ENCODE measurements around the gene AADACL2.
A peak's percentile ranks its signal among the peaks of the same experiment; 100 is the strongest.
"Not testable (repeated sequence)": the region's sequence is repeated elsewhere in the genome, so short reads cannot be mapped to it uniquely, and the experiment has no call there.

Gene AADACL2, protein sequence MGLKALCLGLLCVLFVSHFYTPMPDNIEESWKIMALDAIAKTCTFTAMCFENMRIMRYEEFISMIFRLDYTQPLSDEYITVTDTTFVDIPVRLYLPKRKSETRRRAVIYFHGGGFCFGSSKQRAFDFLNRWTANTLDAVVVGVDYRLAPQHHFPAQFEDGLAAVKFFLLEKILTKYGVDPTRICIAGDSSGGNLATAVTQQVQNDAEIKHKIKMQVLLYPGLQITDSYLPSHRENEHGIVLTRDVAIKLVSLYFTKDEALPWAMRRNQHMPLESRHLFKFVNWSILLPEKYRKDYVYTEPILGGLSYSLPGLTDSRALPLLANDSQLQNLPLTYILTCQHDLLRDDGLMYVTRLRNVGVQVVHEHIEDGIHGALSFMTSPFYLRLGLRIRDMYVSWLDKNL

DNA sequence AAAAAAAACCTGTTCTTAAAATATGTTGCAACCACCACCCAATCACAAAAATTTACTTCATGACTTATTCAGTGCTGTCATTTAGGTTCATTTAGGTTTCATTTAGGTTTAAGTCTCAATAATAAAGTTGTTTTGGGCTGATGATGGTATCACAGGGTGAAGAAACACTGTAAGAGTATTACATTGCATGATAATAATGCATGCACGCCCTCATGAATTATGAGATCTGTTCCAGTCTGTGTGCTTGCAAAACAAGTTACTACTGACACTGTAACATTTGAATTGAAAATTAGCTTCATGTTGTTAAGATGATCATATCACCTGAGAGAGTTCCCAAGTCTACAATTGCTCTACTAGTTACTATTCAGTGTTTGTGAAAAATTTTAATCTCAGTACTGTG, at the start of gene AADACL2:
Gene AADACL2, plus strand, starts transcription at position 315 of the 400 bp plus-strand sequence. CDS start 109 bp downstream, outside the sequence.
- no peak for DNase-seq

DNA sequence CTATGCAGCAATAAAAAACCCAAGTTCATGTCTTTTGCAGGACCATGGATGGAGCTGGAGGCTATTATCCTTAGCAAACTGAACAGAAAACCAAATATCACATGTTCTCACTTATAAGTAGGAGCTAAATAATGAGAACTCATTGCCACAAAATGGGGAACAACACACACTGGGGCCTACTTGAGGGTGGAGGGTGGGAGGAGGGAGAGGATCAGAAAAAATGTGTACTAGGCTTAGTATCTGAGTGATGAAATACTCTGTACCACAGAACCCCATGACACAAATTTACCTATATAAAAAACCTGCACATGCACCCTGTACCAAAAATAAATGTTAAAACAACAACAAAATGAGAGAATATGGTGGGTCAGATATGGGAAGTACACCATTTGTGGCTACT, 49.6 kb upstream of the AADACL2 start:
- no peak for DNase-seq

DNA sequence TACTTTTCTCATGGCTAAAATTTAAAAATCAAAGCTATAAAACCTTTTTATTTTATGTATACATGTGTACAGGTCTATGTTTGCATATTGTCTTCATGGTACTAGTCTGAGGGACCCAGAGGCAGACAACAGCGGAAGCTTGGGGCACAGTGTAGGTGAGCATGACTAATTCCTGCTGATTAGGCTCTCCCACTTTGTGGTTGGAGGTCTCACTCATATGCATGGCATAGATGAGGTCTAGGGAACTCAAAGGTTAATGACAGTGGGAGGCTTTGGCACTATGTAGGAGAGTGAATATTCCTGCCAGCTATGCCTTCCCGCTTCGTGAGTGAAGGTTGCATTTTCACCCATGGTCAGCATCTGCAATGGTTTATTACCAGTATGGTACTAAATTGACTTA, 47.5 kb upstream of the AADACL2 start:
- DNase-seq: no peak

DNA sequence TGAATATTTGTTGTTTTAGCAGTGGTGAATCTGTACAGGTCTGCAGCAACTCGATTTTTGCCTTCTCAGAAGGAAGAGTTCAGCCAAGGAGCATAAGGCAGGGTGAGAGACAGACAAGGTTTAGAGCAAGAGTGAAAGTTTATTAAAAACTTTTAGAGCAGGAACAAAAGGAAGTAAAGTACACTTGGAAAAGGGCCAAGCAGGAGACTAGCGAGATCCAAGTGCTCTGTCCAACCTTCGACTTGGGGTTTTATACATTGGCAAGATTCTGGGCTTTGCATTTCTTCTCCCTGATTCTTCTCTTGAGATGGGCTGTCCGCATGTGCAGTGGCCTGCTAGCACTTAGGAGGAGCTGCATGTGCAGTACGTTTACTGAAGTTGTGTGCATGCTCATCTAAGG, 46.7 kb upstream of the AADACL2 start:
- DNase-seq: no peak

DNA sequence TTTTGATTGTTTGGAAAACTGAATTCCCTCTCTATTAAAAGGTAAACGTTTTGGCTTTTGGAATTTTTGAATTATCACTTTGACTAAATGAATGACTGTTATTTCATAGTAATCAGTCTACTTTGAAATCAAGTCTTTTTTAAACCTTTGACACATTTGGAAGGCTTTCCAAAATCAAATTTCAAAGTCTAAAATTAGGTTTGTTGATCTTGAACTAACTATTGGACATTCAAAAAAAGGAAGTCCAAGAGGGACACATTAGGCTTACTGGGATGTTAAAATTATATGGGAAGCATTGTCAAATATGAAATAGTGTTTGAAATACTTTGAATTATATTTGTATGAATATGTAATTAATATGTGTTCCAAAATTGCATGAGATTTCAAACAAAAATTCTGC, 45.2 kb upstream of the AADACL2 start:
- DNase-seq: no peak

DNA sequence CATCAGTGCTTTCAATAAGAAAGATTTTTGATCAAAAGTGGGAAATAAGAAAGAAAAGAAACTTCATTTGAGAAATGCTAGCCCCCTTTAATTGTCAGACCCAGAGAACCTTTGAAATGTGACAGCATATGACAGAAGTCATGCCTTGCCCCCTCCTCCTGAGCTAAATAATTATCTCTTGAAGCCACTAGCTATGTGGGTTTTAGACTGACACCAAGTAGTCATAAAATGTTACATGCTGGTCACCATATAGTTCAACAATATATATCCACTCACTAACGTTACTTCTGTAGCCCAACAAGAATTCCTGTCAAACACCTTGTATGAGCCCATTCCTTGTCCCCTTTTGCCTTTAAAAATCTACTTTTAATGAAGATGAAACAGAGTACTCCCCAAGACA, 43.1 kb upstream of the AADACL2 start:
- no peak for DNase-seq

DNA sequence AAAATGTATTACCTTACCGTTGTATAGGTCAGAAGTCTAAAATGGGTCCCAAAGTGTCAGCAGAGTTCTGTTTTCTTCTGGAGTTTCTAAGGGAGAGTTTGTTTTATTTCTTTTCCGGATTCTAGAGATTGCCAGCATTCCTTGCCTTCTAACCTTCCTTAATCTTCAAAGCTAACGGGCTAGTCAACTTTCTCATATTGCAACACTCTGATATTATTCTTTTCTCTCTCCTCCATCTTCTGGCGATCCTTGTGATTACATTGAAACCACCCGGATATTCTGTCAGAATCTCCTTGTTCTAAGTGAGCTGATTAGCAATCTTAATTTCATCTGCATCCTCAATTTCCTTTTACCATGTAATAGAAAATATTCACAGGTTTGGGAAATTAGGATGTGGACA, 36.2 kb upstream of the AADACL2 start:
- no peak for DNase-seq

DNA sequence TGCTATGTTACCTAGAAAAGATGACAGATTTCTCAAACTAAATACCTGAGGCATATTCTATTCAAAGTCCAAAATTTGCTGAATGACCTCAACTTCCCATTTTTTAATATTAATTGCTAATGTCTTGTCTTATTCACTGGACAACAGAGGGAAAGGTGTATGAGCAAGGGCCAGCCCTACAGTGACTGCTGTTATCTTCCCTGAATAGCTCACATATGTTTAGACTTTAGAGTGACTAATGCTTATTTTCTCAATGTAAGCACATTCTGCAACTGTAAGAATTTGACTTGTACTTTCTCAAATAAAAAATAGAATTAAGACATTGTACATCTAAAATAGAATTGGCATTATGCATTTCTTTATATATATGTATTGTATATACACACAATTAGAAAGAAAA, 26.5 kb upstream of the AADACL2 start:
- no peak for DNase-seq

DNA sequence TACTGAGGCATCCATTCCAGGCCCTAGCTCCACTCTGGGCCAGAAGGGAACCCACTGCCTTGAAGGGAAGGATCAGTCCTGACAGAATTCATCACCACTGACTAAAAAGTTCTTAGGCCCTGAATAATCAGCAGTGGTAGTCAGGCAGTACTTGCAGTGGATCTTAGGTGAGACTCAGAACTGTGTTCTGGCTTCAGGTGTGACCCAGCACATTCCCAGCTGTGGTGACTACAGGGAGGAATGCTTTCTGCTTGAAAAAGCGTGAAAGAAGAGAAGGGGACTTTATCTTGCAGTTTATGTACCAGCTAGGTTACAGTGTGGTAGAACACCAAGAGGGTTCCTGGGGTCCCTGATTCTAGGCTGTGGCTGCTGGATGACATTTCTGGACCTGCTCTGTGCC, 24.9 kb upstream of the AADACL2 start:
- DNase-seq: no peak

DNA sequence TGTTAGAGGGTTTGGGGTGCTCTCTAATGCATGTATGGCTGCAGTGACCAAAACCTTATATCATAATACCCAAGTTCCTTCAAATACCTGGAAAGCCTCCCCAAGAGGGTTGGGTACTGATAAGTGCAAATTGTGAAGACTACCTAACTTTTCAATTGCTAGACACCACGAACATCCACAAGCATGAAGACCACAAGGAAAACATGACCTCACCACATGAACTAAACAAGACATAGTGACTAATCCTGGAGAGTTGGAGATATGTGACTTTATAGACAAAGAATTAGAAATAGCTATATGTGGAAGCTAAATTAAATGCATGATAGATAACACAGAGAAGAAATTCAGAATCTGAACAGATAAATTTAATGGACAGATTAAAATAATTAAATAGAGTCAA, 23.9 kb upstream of the AADACL2 start:
- no peak for DNase-seq

DNA sequence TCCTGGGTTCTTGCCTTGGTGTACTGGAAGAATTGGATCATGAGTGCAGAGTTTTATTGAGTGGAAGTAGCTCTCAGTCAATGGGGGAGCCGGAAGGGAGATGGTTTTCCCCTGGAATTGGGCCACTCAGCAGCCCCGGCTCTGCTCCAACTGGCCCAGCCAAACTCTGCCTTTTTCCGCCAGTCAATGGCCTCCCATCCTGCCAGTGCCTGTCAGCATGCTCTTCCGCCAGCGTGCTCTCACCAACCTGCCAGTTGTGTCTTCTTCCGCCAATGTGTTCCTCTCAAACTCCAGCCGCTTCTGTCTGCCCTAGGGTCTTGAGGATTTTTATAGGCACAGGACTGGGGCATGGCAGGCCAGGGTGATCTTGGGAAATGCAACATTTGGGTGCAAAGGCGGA, 12.4 kb upstream of the AADACL2 start:
- DNase-seq: no peak

DNA sequence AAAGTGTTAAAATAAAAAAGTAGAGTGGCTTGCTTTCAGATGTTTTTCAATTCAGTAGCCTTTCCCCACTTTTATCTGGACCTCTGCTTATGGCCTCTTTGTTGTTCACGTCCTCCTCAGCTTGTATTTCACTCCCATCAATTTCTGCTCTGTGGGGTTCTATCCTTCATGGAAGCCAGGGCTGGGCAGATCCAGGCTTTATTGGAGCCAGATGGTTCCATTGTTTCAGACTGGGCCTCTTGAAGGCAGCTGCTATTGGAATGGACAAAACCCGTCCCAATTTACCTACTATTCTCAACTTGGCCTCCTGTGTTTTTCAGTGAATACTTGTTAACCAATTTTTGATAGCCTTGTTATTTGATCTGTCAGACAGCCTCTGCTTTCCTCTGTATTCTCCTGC, 10.9 kb upstream of the AADACL2 start:
- DNase-seq: peak; percentile 72

DNA sequence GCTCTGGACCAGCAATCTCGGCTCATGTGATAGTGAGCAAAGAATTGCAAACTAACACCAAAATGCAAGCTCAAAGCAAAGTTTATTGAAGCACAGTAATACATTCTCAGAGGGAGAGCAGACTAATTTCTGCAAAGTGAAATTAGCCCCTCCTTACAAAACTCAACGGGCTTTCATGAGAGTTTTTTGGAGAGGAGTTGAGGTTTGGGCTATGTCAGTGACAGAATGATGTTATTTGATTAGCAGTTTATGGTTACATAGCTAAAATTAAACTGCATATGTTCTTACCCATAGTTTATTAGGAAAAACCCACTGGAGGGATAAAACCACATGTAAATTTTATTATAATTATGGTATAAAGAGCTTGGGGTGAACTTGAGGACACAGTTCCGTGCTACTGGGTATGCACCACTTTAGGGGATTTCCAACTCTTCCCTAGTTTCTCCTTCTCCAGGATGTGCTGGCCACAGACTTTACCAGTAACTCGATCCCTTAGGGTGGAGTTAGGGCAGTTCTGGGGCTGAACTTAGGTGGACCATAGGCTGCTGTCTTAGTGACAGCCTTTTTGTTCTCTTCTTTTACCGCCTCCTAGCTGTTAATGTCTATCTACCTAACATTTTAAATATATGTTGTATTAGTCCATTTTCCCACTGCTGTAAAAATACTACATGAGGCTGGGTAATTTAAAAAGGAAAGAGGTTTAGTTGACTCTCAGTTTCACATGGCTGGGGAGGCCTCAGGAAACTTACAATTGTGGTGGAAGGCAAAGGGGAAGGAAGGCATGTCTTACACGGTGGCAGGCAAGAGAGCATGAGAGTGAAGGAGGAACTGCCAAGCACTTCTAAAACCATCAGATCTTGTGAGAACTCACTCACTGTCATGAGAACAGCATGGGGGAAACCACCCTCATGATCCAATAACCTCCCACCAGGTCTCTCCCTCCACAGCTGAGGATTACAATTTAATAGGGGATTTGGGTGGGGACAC, 8.9 kb upstream of the AADACL2 start:
- no peak for DNase-seq

DNA sequence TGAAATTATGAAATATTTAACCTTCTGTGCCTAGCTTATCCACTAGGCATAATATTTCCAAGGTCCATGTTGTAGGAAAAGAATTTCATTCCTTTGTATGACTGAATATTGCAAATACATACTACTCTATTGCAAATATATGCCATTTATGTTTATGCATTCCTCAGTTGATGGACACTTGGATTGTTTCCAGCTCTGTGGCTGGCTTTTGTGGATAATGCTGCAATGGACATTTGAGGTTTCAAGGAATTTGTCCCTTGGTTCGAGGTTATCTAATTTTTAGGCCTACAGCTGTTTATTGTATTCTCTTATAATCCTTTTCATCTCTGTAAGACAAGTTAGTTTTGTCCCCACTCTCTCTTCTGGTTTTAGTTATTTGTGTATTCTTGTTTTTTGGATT, 7.7 kb upstream of the AADACL2 start:
- no peak for DNase-seq

DNA sequence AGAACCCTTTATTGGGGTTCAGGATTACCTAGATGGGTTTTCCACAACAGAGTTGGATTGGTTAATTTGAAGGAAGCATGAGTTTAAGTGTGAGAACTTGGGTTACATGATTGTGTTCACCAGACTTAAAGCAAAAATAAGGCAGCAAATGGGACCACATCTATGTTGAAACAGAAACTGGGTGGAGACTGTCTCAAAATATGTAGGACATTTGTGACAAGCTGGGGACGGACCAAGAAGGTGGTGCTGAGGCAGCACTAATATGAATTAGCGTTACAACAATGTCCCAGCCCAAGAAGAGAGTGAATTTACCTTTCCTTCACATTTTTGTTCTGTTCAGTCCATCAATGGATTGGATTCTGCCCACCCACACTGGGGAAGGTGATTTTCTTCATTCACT, 866 bp upstream of the AADACL2 start:
- no peak for DNase-seq

DNA sequence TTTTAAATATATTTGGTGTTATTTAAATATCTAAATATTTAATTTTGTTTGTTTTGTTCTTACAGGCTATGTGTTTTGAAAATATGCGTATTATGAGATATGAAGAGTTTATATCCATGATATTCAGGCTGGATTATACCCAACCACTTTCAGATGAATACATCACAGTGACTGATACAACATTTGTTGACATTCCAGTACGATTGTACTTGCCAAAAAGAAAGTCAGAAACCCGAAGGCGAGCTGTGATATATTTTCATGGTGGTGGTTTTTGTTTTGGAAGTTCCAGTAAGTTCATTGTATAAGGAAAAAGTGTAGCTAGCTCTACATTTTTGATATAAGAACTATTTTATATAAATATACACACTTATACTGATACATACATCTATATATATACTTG, 6.9 kb downstream of the AADACL2 start:
- DNase-seq: no peak

DNA sequence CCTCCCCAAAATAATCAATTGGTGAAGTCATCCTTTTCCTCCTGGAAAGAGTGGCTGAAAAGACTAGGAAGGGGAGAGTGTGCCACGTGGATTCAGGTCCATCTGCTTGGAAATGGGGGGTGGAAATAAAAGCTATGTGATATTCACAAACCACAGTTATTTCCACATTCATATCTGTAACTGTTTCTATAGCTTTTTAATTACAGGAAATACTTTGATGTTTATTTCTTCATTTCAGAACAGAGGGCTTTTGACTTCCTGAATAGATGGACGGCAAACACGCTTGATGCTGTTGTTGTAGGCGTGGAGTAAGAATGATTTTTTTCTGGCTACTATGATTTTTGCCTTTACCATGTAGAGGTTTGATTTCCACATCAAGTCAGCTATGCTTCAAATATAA, 10.1 kb downstream of the AADACL2 start:
- no peak for DNase-seq

DNA sequence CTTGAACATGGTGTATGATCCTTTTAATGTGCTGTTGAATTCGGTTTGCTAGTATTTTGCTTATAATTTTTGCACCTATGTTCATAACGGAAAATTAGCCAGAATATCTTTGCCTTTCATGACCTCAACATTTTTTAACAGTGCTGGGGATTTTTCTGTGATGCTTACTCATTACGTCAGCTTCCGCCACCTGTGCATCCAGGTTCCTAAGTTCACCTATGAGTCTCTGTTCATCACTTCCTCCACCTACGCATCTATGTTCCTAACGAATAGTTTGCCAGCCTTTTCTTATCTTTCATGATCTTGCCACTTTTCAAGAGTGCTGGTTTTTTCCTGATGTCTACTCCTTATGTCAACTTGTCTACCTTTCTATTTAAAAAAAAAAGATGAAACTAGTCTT, 16.5 kb downstream of the AADACL2 start:
- DNase-seq: no peak

DNA sequence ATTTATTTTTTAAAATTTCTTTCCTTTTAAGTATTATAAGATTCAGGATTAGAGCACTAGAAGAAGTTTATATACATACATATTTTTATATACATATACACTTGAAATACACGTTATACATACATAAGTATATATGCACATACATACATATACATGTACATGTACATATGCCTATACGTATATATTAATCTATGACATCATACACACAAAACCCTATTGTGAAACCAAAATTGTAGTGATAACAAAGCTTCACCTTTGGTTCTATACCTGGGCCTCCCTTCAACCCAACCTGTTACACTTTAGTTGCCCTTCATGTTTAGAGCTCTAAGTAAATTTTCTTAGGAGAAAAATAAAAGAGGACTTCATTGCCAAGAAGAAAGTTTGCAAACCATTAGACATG, 17.0 kb downstream of the AADACL2 start:
- no peak for DNase-seq

DNA sequence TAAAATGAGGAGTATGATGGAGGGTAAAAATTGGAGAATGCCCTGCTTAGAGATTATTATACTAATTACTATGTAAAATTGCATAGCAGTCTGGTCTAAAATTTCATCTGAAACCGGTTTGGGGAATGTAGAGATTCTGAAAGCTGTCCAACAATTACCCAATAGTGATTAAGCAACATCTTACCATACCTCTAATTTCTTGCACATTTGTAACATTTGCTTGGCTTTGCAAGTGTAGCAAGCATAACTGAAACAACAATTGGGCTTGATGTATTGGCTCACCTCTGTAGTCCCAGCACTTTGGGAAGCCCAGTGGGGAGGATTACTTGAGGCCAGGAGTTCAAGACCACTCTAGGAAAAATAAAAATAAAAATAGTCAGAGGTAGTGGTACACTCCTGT, 17.4 kb downstream of the AADACL2 start:
- no peak for DNase-seq

DNA sequence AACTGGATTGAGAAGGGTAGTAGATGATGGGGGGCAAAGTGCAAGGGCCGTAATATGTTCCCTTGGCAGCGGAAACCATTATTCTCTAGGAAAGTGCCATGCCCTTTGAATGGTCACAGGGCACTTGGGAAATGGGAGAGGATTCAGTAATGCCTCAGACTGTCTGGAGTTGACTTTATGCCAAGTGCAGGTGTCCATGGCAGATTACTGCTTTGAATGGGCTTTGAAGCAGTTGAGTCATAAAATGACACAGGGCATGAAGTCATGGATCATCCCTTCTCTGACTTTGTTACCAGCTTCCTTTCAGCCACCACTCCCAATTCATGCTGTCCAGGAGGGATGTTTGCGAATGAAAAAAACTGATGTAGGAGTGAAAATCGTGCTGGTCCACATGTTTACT, 20.1 kb downstream of the AADACL2 start:
- DNase-seq: no peak

DNA sequence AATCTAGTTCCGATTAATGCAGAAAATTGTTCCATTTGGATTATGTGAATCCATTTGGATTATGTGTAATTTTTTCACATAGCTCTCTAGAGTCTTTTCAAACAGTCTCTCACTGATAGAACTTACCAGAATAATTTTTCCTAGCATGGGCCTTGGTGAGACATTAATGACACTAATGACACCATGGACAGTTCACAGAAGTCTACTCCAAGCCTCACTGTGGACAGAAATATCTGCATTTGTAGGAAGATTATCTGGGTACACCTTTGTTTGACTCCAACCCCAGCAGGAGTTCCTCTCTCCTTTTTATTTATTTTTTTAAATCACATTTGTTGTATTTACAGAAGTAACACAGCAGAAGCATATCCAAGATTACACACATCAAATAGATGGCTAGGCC, 27.9 kb downstream of the AADACL2 start:
- no peak for DNase-seq

DNA sequence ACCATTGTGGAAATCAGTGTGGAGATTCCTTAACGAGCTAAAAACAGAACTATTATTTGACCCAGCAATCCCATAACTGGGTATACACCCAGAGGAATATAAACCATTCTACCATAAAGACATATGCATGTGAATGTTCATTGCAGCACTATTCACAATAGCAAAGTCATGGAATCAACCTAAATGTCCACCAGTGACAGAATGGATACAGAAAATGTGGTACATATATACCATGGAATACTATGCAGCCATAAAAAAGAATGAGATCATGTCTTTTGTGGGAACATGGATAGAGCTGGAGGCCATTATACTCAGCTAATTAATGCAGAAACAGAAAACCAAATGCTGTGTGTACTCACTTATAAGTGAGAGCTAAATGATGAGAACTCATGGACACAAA, 31.0 kb downstream of the AADACL2 start:
- DNase-seq: not testable (repeated sequence)

DNA sequence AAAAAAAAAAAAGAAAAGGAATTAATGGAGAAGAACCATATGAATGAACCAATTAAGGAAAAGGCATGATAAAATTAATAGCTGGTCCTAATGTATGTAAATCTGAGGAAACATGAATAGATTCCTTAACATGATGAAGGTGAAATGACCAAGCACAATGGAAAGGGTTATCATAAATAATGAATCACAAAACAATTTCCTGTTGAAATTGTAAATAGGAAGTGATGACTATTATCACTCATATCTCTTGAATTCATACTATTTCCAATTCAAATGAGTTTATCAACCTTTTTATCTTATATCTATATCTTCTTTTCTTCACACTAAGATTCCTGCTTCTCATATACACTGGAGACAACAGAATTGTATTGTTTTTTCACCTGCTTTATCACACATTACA, 32.0 kb downstream of the AADACL2 start:
- DNase-seq: no peak

All from NCI-H1092 treated with DMSO at 0.1 percent for 48 hours (cell line).